GM21529 (cell line): Measurements from ENCODE around the gene NOC3L.
A peak's percentile ranks its signal among the peaks of the same experiment; 100 is the strongest.
"Not testable (repeated sequence)": the region's sequence is repeated elsewhere in the genome, so short reads cannot be mapped to it uniquely, and the experiment has no call there.

Experiments used
- ATAC-seq: cut with Tn5 transposase; IDR thresholded peaks from one replicate; pipeline ENCODE4 v1.9.1; 2021; ENCODE audit not compliant: unreplicated experiment

NOC3L gene

GRCh38 chr10:94362360-94363250 lies at the start of gene NOC3L:
Gene NOC3L, minus strand, starts transcription at chr10:94362939. Its CDS starts 101 bp downstream, at chr10:94362838.
- ATAC-seq: peak; percentile 99

- no peak for ATAC-seq
Measured at GRCh38 chr10:94412449-94412848, 49.7 kb upstream of the NOC3L start.

GRCh38 chr10:94411304-94411703 lies 48.6 kb upstream of the NOC3L start:
- no peak for ATAC-seq

GRCh38 chr10:94409021-94409657 lies 46.4 kb upstream of the NOC3L start:
- no peak for ATAC-seq

- no peak for ATAC-seq
Measured at GRCh38 chr10:94407668-94408067, 44.9 kb upstream of the NOC3L start.

GRCh38 chr10:94405406-94405805 lies 42.7 kb upstream of the NOC3L start:
- ATAC-seq: no peak

- peak; percentile 69 for ATAC-seq
Measured at GRCh38 chr10:94403380-94404213, 40.9 kb upstream of the NOC3L start.

GRCh38 chr10:94402843-94403379 lies 40.2 kb upstream of the NOC3L start:
- ATAC-seq: peak; percentile 30

GRCh38 chr10:94402204-94402842 lies 39.6 kb upstream of the NOC3L start, which contains the start of gene TBC1D12:
Gene TBC1D12, plus strand, starts transcription at chr10:94402541. Its CDS starts 73 bp downstream, at chr10:94402614.
- peak; percentile 63 for ATAC-seq

GRCh38 chr10:94398762-94399161 lies 36.0 kb upstream of the NOC3L start:
- ATAC-seq: no peak

GRCh38 chr10:94397549-94398370 lies 35.0 kb upstream of the NOC3L start:
- ATAC-seq: no peak

GRCh38 chr10:94392117-94392516 lies 29.4 kb upstream of the NOC3L start:
- not testable (repeated sequence) for ATAC-seq

GRCh38 chr10:94385733-94386132 lies 23.0 kb upstream of the NOC3L start:
- not testable (repeated sequence) for ATAC-seq

- no peak for ATAC-seq
Measured at GRCh38 chr10:94383530-94383929, 20.8 kb upstream of the NOC3L start.

- ATAC-seq: no peak
Measured at GRCh38 chr10:94376865-94377264, 14.1 kb upstream of the NOC3L start.

- no peak for ATAC-seq
Measured at GRCh38 chr10:94375374-94375773, 12.6 kb upstream of the NOC3L start.

- no peak for ATAC-seq
Measured at GRCh38 chr10:94370501-94370900, 7.8 kb upstream of the NOC3L start.

- no peak for ATAC-seq
Measured at GRCh38 chr10:94366382-94366781, 3.6 kb upstream of the NOC3L start.

- ATAC-seq: no peak
Measured at GRCh38 chr10:94364482-94364881, 1.7 kb upstream of the NOC3L start.

- ATAC-seq: peak; percentile 21
Measured at GRCh38 chr10:94363251-94363565, 469 bp upstream of the NOC3L start.
